Breast epithelium (tissue), 3 donors: Measurements from ENCODE around the gene AAMP.

ENCODE experiments used
- POLR2A ChIP-seq: fragments of 450-650 bp; IDR thresholded peaks from one replicate; pipeline ENCODE4 v1.6.1; 2016; ENCODE audit warnings: antibody characterized with exemption, mild to moderate bottlenecking, moderate library complexity
- TF ChIP-seq, protein P1 (sequence below), 3 donors: fragments of 450-650 bp; IDR thresholded peaks; one replicate each; pipeline ENCODE4 v1.5.1; 2016 to 2017; ENCODE audit warnings: antibody characterized with exemption in 3 of 3, mild to moderate bottlenecking in 3 of 3, moderate library complexity in 3 of 3

DNA sequence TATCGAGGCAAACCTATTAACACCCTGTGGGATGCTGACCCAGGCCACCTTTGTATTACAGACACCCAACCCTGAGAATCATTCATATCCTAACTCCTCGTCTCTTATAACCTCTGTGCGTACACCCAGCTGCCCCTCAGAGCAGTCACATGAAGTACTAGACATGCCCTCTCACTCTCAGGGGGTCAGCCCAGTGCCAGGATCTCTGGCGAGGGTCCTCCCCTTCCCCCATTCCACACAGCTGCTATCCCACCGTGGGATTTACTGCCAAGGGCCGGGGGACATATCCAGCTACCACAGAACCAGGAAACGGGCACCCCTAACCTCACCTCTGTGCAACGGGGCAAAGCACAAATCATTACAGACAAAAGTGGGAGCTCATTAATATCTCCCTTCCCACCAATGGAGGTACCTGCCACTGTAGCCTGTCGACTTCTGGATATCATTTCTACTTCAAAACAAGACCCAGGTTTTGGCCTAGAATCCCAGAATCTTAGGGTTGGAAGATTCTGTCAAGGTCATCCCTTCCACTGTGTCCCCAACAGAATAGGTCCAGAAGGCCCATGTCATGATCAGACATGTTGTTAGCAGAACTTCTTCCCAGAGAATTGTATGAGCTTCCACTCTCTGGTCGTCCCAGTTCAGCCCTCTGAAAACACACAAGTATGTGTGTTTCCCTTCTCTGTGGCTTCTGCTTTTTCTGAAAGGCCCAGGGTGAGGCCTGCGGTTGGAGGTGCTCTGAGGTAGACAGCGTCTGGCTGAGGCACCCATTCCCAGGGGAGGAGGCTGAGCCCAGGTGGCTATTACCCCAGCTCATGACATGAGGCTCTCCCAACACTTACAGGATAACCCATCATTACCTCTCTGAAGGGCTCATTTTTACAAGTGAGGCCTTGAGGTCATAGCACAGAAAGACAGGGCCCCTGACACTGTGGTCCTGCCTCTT, 20.7 kb upstream of the AAMP start:
- TF ChIP-seq, protein P1, sequence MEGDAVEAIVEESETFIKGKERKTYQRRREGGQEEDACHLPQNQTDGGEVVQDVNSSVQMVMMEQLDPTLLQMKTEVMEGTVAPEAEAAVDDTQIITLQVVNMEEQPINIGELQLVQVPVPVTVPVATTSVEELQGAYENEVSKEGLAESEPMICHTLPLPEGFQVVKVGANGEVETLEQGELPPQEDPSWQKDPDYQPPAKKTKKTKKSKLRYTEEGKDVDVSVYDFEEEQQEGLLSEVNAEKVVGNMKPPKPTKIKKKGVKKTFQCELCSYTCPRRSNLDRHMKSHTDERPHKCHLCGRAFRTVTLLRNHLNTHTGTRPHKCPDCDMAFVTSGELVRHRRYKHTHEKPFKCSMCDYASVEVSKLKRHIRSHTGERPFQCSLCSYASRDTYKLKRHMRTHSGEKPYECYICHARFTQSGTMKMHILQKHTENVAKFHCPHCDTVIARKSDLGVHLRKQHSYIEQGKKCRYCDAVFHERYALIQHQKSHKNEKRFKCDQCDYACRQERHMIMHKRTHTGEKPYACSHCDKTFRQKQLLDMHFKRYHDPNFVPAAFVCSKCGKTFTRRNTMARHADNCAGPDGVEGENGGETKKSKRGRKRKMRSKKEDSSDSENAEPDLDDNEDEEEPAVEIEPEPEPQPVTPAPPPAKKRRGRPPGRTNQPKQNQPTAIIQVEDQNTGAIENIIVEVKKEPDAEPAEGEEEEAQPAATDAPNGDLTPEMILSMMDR (IDR thresholded peaks at IDR 0.05), result no peak
- TF ChIP-seq POLR2A, result no peak
